Measurements from ENCODE around the gene FSTL4.

FSTL4 gene

DNA sequence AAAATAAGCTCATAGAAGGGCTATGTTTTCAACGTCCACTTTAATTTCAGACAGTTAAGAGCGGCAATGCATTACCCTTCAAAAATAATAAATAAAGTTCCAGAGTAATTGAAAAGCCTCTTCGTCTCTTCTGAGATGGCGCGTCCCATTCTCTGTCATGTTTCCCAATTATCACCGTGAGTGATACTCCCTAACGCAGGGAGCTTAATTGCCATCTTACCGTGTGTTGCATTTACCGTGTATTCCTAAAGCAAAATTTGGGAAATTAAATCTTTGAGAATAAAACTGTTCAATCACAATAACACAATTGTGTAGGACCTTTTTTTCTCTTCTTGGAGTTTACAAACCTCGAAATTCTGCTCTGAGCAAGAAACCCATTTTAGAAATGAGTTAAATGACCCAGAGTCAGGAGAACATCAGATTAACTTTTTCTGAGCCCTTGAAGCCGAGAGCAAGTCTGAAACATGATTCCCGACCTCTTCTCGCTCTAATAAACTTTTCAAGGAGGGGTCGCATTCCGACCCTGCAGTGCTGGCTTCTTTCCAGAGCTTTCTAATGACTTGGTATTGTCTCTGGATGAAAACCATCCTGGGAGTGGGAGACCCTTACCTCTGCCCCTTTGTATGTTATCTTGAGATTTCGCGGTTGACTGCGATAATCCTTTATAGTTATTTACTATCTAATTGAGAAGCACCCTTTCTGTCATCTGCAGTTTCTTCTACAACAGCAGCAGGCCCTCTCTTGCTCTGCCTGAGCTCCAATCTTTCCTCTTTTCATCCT lies 251.5 kb downstream of the FSTL4 start:
- no peak overlapping the region for H3K9ac ChIP-seq

DNA sequence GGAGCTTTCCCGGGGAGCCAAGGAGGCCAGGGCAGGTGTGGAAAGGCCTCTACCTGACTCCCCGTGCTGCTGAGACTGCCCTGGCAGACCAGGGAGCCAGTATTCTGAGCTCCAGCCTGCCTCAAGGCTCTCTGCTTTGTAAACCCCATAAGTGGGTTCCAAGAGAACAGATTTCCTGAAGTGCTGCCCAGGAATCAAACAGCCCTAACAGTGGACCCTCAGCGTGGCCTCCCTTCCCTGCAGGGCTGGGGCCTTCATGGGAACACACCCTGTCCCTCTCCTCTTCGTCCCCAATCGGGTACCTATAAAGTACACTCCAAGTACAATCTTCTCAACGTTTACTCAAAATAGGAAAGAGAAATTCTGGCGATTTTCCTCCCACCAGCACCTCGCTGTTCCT lies 252.5 kb downstream of the FSTL4 start:
- Histone ChIP-seq H3K4me2 (no peak overlapping the region), H4K20me1 (no peaks in the 10 kb centered on the region), H3K36me3 (no peaks in the 10 kb centered on the region), H3K9me3 (no peaks in the 10 kb centered on the region), H3K27ac (no peak overlapping the region), H3K4me1 (no peaks in the 10 kb centered on the region), H3K27me3 (no peaks in the 10 kb centered on the region), H3K9ac (no peak overlapping the region), H3K4me3 (no peak overlapping the region)
- TF ChIP-seq Cebpa-rat (IDR thresholded peaks at IDR 0.05) = no peak

More for the DNA sequence above, 251.5 kb downstream of the FSTL4 start:
- Histone ChIP-seq H3K4me2 (no peak overlapping the region), H3K27ac (no peak overlapping the region), H3K4me1 (no peaks in the 10 kb centered on the region), H3K36me3 (no peaks in the 10 kb centered on the region), H3K27me3 (no peaks in the 10 kb centered on the region), H4K20me1 (no peaks in the 10 kb centered on the region), H3K4me3 (no peak overlapping the region), H3K9me3 (no peaks in the 10 kb centered on the region)
- no peak for TF ChIP-seq Cebpa-rat (IDR thresholded peaks at IDR 0.05)

DNA sequence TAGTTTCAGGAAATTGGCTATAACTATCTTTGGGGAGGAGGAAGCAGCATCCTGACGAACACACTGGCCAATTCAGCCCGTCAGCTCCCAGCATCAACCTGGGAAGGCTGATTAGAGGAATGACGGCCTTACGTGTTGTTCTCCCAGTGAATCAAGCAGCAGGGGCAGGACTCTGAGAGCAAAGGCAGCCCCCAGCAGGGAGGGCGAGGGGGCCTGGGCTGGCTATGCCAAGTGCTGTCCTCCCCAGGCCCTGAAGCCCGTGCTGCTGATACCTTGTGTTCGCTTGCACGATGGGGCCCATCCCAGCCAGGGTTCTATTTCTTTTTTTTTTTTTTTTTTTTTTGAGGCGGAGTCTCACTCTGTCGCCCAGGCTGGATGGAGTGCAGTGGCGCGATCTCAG lies 254.1 kb downstream of the FSTL4 start:
- Histone ChIP-seq H3K36me3 (no peaks in the 10 kb centered on the region), H3K4me2 (no peak overlapping the region), H3K27me3 (no peaks in the 10 kb centered on the region), H3K9ac (no peak overlapping the region), H3K9me3 (no peaks in the 10 kb centered on the region), H4K20me1 (no peaks in the 10 kb centered on the region), H3K4me1 (no peaks in the 10 kb centered on the region), H3K4me3 (no peak overlapping the region), H3K27ac (no peak overlapping the region)
- TF ChIP-seq Cebpa-rat (IDR thresholded peaks at IDR 0.05) = no peak

DNA sequence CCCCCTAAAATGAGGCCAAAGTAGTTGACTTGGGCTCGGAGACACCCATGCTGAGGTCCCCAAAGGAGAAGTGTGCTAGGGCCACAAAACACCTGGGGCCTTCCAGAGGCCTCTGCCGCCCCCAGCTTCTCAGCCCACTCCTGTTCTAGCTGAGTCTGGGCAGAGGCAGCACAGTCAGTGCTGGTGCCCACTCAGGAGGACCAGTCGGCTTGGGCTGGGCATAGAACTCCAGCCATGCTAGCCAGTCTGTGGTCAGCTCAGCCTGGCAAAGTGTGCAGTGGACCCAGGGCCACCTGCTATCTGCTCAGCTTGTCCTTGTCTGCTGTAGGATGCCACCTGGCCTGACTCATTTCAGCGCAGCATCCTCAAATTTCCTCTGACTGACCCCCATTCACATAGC lies 254.6 kb downstream of the FSTL4 start:
- no peak for TF ChIP-seq Cebpa-rat (IDR thresholded peaks at IDR 0.05)
- Histone ChIP-seq H3K9me3 (no peaks in the 10 kb centered on the region), H3K27me3 (no peaks in the 10 kb centered on the region)

DNA sequence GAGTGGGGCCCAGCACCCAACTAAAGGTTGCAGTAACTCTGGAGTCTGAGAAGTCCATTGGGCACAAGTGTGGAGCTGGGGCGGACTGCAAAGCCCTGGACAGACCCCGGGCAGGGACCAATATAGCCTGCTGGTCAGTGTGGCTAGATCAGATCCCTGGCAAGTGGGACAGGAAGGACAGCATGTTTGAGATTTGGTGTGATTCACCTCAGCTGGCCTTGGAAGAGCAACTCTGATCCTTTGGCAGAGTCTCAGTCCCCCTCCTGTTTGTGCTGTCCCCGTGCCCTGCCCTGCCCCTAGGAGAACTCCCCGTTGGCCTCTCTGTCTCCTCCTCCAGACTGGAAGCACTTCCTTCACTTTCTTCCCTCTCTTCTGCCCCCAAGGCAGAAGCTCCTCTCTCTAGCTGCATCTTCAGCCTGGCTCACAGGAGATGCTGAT lies 255.3 kb downstream of the FSTL4 start:
- TF ChIP-seq Cebpa-rat (IDR thresholded peaks at IDR 0.05) = no peak
- Histone ChIP-seq H3K36me3 (no peaks in the 10 kb centered on the region), H4K20me1 (no peaks in the 10 kb centered on the region), H3K4me3 (no peak overlapping the region), H3K4me1 (no peaks in the 10 kb centered on the region), H3K9me3 (no peaks in the 10 kb centered on the region), H3K27me3 (no peaks in the 10 kb centered on the region), H3K9ac (no peak overlapping the region), H3K4me2 (no peak overlapping the region), H3K27ac (no peak overlapping the region)

More for the DNA sequence above, 254.6 kb downstream of the FSTL4 start:
- H3K9ac ChIP-seq = no peak overlapping the region
- no peaks in the 10 kb centered on the region for H3K36me3 ChIP-seq
- H3K4me2 ChIP-seq = no peak overlapping the region
- no peaks in the 10 kb centered on the region for H3K4me1 ChIP-seq
- H3K4me3 ChIP-seq = no peak overlapping the region
- no peak overlapping the region for H3K27ac ChIP-seq
- no peaks in the 10 kb centered on the region for H4K20me1 ChIP-seq

DNA sequence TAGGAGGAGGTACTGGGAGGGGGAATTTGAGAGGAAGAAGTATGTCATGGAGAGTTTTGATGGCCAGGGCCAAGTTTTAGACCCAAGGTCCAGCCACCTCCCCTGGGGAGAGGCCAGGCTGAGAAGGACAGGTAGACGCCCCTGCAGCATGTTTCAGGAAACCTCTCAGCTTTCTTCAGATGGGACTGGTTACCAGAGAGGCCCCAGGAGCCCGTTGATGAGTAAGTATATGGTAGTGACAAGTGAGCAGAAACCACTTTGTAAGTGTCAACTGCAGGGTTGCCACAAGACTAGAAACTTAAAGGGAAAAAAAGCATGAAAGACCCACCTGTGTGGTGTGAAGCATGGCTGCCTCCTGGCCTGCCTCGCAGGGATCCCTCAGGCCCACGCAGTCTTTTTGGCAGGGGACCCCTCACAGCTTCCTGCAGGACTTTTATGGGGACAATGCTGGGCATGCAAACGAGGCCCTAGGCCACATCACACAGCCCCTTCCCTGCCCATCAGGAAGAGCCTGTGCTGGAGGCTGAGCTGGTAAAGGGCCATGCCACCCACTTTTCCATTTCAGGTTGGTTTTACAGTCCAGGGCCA lies 255.9 kb downstream of the FSTL4 start:
- no peak overlapping the region for H3K9ac ChIP-seq
- H3K27me3 ChIP-seq = no peaks in the 10 kb centered on the region
- H4K20me1 ChIP-seq = no peaks in the 10 kb centered on the region
- no peaks in the 10 kb centered on the region for H3K36me3 ChIP-seq
- no peaks in the 10 kb centered on the region for H3K9me3 ChIP-seq
- no peak overlapping the region for H3K27ac ChIP-seq
- TF ChIP-seq Cebpa-rat (IDR thresholded peaks at IDR 0.05) = no peak
- no peak overlapping the region for H3K4me2 ChIP-seq
- no peaks in the 10 kb centered on the region for H3K4me1 ChIP-seq
- H3K4me3 ChIP-seq = no peak overlapping the region

DNA sequence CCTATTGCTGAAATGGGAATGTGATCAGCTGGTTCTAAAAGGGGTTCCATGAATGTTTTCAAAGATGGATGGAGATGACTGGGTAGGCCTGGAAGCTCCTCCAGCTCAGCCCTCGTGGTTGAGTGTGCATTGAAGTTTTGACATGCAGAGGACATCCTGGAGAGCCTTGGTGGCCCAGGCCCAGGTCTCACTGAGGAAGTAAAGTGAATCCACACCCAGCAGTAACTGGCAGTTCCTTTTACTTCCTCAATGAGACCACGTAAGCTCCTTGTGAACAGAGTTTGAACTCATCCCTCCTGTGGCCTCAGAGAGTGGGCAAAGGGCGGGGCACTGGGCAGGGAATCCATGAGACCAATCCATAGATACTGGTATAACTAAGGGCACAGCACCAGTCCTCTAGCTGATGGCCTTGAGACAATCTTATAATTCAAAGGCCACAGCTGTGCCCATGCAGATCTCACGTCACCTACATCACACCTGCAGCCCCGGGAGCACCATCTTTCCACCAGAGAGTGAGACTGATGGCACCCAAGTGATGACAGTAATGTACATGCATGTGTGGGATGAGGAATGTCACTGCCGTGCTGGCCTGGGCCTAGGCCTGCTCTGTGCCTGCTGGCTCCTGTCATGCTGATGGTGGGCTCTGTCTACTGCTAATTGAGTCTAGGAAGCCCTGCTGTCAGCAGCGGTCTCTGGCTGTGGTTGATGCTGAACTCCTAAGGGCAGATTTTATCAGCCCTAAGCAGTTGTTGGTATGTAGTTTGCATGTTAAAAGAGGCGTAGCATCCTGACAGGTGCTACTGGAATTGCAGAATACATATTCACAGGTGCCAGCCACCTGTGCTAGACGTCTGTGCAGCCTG lies 257.8 kb downstream of the FSTL4 start:
- H3K4me1 ChIP-seq = no peaks in the 10 kb centered on the region
- no peak overlapping the region for H3K9ac ChIP-seq
- H3K4me2 ChIP-seq = no peak overlapping the region
- no peak overlapping the region for H3K4me3 ChIP-seq
- no peaks in the 10 kb centered on the region for H3K27me3 ChIP-seq
- no peaks in the 10 kb centered on the region for H3K36me3 ChIP-seq
- no peak for TF ChIP-seq Cebpa-rat (IDR thresholded peaks at IDR 0.05)
- no peaks in the 10 kb centered on the region for H4K20me1 ChIP-seq
- no peaks in the 10 kb centered on the region for H3K9me3 ChIP-seq
- no peak overlapping the region for H3K27ac ChIP-seq

DNA sequence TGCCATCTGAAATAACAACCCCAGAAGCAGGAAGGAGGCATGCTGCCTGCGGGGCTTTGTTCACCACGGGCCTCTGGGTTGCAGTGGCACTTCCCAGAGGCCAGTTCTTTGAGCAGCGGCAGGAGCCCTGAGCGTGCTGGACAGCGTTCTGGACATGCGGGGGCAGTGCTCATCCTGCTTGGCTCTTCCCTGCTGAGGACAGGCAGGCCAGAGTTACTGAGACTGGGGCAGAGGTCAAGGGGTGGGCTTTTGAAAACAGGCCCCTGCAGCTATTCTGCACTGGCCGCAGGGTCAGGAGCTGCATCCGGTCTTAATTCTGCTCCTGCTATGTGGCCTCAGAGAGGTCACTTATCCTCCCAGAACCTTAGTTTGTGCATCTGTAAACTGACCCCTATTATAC lies 258.6 kb downstream of the FSTL4 start:
- no peak overlapping the region for H3K4me3 ChIP-seq
- no peak overlapping the region for H3K27ac ChIP-seq
- no peaks in the 10 kb centered on the region for H3K36me3 ChIP-seq
- H3K4me2 ChIP-seq = no peak overlapping the region
- no peak overlapping the region for H3K9ac ChIP-seq
- no peaks in the 10 kb centered on the region for H3K27me3 ChIP-seq
- no peaks in the 10 kb centered on the region for H3K9me3 ChIP-seq
- no peaks in the 10 kb centered on the region for H3K4me1 ChIP-seq
- no peaks in the 10 kb centered on the region for H4K20me1 ChIP-seq
- TF ChIP-seq Cebpa-rat (IDR thresholded peaks at IDR 0.05) = no peak

DNA sequence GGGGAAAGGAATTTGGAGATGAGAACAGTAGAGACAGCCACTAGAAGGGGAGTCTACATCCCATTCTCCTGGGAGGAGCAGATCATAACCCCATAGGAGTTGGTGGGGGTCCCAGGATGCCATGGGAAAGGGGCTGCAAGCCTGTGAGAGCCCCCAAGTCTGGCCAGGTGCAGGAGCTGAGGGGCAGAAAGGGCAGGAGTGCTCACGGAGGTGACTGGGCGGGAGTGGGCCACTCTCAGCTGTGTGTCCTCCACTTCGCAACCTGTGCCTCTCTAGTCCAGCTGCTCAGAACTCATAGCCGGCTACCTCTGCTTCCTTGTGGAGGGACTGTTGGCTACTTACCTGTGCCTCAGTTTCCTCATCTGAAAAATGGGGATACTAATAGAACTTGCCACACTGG lies 263.9 kb downstream of the FSTL4 start:
- H3K36me3 ChIP-seq = no peaks in the 10 kb centered on the region
- H3K27me3 ChIP-seq = no peaks in the 10 kb centered on the region
- no peak overlapping the region for H3K4me2 ChIP-seq
- no peak overlapping the region for H3K4me3 ChIP-seq
- no peak overlapping the region for H3K9ac ChIP-seq
- no peak overlapping the region for H3K27ac ChIP-seq
- no peak for TF ChIP-seq Cebpa-rat (IDR thresholded peaks at IDR 0.05)
- H3K4me1 ChIP-seq = no peaks in the 10 kb centered on the region
- no peaks in the 10 kb centered on the region for H4K20me1 ChIP-seq
- H3K9me3 ChIP-seq = no peaks in the 10 kb centered on the region

DNA sequence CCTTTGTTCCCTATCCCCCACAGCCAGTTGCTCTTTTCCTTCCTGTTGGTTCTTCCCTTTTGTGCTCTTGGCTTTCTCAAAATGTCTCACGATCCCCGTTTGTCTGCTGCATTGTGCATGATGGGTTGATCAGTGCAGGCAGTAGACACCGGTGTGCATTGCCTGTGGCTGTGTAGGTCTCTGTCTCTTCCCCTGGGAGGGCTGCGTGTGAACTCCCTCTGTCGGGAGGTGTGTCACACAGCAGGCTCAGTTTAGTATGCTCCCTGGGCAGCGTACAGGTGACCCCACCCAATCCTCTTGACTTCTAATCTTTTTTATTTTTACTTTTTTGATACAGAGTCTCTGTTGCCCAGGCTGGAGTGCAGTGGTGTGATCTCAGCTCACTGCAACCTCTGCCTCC lies 265.3 kb downstream of the FSTL4 start:
- H3K9me3 ChIP-seq = no peaks in the 10 kb centered on the region
- no peaks in the 10 kb centered on the region for H3K36me3 ChIP-seq
- no peak overlapping the region for H3K4me2 ChIP-seq
- H3K4me3 ChIP-seq = no peak overlapping the region
- H3K4me1 ChIP-seq = no peaks in the 10 kb centered on the region
- H3K9ac ChIP-seq = no peak overlapping the region
- H3K27me3 ChIP-seq = no peaks in the 10 kb centered on the region
- H4K20me1 ChIP-seq = no peaks in the 10 kb centered on the region
- TF ChIP-seq Cebpa-rat (IDR thresholded peaks at IDR 0.05) = no peak
- no peak overlapping the region for H3K27ac ChIP-seq
